ENCODE results near the gene EIF2A.
A peak's percentile ranks its signal among the peaks of the same experiment; 100 is the strongest.
"Not testable (repeated sequence)": the region's sequence is repeated elsewhere in the genome, so short reads cannot be mapped to it uniquely, and the experiment has no call there.

The EIF2A gene

DNA sequence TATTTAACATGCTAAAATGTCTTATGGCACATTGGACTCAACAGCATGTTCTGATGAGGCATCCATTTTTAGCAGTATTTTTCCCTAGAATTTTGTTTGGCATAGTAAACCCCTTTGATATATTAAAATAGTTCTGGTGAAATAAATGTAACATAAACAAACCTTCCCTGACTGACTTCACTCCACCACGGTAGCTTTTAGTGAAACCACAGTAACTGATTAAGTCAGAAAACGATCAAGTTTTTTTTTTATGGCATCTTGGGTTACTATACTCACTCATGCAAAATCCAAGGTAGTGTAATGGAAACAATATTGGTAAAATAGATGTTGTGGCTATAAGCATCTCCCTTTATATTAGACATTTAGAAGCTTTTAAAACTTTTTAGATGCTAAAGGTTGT, 3.1 kb upstream of the EIF2A start:
- no peak for DNase-seq (ENCODE audit: low spot score)

DNA sequence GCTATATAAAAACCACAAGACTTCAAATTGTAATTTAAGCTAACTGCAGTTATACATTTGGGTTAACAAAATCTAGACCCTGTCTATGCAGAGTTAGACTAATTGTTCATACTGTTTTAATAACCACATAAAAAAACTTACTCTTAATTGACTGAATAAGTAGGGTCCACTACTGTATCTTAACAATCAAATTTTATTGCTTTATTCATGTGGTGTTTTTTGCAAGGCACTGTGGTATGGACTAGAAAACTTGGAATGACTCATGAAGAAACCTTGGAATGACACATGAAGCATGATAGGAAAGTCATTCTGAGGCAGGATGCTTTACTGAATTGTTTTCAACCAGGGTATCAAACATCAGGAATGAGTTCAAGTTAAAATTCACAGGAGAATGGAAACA, 2.5 kb upstream of the EIF2A start:
- DNase-seq (ENCODE audit: low spot score): peak; percentile 20

DNA sequence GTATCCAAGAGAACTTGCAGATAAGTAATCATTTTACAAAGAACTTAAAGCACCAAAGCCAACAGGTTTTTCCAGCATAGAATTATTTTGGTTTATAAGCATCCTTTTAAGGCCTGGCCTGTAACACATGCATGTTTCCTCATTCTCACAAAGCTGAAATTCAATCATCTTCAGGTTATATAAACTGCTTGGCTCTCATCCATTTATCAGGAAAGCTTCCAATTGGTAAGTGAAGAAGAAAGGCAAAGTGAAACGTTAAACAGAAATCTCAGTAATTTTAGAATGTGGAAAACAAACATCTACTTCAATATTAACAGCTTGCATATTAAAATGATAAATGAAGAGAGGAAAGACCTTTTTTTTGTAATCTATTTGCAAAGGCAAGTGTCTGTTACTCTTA, 1.9 kb upstream of the EIF2A start:
- no peak for DNase-seq (ENCODE audit: low spot score)

DNA sequence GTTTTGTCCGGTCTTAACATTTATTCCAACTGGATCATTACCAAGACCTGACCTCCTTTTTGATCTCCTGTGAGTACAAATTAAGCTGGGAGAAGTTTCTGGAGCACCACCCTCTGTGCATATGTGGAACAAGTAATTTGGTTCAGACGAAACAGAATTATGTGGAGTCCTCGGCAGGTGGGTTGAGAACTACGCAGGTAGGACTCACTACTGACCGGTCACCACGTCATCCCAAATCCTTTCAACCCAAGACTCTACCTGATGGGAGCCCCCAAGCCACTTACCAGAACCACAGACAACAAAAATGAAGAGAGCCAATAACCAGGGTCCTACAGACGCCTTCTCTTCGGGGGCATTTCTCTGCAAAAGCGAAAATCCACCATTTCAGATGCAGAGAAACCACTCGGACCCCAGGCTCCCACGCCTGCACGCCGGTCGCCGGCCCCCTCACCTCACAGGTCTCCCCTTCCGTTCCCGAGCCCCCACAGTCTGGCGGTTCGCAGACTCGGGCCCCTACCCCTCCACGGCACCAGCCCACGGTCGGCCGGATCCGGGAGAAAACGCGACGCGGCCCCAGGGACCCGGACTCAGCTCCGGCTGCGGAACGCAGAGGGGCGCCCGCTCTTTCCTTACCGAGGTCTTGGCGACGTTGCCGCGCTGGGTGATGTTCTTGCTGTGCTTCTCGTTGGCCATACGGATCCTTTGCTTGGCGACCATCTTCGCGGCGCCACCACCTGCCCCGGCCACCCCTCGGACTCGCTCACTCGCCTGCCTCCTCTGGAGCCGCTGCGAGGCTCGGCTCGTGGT, 965 bp upstream of the EIF2A start:
- peak; percentile 57 for DNase-seq (ENCODE audit: low spot score)

DNA sequence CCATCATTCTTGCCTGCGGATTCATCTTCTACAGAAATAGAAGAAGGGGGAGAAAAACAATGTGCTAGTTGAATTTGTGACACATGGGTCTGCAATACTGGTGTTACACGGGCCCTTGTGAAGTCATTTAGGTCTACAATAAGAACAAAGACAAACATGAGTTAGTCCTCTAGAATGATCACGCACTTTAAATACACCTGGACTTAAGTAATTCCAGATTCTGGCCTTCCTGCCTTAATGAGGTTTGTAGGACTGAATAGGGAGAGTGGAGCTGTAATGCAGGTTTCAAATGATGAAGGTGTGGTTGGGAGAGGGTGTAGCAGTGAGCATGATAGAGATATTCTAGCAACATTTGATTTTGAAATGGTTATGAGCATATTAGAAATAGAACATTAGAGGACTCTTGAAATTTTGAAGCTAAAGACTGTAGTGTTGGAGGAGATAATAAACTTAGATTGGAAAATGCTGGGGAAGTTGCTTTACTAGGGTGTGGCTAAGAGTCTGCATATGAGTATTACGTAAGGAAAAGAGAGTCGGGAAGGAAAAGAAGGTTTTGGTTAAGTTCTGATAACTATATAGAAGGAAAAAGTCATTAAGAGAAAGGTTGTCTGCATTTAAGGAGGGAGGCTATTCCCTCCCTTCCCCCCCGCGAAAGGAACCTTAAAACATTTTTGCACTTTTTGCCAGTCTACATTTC, 606 bp downstream of the EIF2A start:
- DNase-seq (ENCODE audit: low spot score): peak; percentile 77

DNA sequence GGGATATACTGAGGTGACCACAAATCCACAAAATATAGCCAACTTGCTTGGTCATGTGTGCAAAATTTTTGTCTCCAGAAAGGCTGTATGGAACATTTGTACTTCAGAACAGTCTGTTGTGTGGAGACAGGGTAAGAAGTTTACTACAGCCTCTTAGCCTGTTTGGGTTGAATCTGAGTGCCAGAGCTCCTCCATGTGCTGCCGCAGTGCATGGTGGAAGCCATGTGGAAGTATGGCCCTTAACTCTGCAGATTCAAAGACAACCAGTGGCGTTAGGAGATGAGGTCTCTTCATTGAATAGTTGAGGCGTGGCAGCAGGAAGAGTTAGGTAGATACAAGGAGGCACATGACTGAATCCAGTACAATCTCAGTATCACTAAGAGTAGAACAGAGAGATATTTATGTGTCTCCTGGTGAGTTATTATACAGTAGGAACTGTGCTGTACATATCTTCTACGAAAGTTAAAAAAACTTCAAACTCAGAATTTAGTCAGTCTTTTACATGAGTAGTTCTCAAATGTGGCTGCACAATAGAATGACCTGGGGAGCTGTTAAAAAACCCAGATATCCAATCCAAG, 9.4 kb downstream of the EIF2A start:
- no peak for DNase-seq (ENCODE audit: low spot score)

DNA sequence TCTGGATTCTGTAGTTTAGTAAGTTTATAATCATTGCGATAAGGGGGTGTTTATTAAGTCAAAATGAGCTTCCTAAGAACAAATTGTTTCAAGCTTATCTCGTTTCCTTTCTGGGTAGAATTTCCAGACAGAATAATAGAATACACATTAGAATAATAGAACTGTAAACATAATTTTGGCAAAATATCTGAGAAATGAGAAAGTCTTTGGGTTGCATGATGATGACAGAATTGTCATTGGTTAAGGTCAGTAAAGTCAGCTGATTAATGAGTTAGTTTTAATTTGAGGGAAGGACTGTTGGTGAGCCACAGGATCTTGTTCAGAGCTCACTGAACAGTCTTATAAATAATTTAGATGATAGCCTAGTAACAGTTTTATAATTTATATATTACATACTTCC, 10.2 kb downstream of the EIF2A start:
- DNase-seq (ENCODE audit: low spot score): no peak

DNA sequence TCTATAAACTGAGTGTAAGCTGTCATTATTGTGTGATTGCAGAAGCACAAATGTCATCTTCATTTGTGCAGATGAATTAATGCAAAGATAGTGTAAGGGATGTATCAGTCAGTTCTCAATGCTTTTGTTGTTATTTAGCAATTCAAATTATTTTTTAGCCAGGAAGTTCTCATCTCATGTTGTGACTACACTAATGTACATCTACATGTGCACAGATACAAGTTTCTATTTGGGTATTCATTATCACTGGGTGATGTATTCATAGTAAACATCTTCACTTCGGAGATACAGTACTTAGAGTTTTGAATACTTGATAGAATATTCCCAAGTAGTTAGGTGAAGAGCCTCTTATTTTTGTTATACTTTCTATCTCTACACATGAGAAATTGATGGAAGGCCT, 11.1 kb downstream of the EIF2A start:
- DNase-seq (ENCODE audit: low spot score): no peak

DNA sequence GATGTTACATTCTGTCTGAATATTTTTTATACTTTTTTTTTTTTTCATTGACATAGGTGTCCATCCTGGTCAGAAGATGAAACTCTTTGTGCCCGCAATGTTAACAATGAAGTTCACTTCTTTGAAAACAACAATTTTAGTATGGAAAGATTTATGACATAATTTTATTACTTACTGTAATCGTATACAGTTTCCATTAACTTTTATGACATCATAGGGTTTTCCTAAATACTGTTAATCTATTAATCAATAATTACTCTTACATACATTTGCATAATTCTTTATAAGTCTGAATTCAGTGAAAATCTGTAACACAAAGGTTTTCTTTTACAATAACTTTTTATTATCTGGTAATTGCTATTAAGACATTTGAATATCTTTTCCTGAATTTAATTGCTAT, 17.7 kb downstream of the EIF2A start:
- DNase-seq (ENCODE audit: low spot score): no peak

DNA sequence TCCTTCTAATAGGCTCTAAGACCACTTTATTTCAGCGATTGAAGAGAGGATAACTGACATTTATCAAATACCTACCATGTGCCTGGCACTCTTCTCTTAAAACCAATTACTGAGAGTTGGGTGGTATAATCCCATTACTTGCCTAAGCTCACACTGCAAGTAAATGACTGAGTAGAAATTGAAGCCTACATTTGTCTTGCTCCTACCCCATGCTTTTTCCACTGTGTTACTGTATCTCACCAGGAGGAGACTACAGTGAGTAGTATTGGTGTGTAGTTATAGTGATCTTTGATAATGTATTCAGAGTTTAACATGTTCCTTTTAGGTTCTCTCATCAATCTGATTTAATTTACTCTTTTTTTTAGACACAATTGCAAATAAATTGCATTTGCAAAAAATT, 20.7 kb downstream of the EIF2A start:
- no peak for DNase-seq (ENCODE audit: low spot score)

DNA sequence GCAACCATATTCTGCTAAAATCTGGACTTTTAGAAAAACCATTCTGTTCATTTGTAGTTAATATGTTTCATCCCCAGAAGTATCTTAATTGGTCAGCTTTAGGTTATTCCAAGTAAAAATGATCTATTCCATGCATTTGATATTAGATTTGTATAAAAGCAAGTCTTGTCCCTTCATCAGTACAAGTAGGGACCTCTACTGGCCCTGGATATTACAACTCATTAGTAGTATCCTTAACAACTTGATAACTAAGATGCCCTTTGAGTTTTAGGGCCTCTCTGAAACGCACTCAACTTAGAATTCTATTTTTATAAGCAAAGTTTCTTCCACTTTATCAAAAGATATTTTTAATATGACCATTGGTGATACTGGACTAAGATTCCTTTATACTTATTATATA, 31.3 kb downstream of the EIF2A start:
- DNase-seq (ENCODE audit: low spot score): no peak

DNA sequence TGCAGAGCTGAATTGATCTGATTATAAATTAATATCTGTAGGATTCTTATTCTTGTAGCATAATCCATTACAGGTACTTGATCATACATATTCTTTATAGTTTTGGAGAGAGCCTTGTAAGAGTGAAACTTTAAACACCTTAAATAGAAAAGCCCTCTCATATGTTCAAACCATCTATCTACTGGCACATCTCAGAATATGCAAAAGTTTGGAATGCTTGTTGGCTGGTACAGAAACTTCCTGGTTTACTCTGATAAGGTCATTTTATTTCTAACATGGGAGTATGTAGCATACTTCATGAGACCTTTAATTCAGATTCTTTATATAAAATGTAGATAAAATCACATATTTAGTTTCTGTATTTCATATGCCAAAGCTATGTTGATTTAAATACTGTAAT, 34.6 kb downstream of the EIF2A start:
- DNase-seq (ENCODE audit: low spot score): no peak

DNA sequence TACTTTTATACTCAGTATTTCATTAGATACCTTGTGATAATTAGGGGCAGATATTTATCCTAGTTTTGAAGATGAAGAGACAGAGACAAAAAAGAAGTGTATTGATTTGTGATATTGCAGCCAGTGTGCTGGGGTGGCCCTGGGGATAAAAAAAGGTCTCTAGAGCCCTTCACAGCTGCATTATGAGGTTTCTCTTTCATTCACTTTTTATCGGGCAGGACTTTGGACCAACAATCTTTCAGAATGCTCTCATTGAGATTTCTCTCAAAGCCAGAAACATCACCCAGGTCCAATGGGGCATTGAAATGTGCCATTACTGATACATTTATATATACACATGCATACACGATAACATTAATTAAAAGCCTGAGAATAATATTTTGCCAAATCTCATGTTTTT, 36.0 kb downstream of the EIF2A start:
- no peak for DNase-seq (ENCODE audit: low spot score)

DNA sequence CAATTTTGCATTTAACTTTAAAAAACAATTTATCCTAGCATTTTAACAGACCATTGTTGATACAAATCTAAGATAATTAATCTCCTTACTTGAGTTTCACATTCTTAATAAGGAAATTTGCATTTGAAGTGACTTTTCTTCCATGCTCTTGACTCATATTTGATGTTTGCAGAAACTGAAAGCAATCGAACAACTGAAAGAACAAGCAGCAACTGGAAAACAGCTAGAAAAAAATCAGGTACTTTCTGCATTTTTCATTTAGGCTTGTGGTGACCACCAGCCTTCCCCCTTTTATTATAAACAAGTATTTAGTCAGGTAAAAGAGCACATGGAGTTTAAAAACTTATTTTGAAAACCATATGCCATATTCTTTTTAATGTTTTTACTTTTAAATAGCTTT, 36.4 kb downstream of the EIF2A start:
- DNase-seq (ENCODE audit: low spot score): no peak

DNA sequence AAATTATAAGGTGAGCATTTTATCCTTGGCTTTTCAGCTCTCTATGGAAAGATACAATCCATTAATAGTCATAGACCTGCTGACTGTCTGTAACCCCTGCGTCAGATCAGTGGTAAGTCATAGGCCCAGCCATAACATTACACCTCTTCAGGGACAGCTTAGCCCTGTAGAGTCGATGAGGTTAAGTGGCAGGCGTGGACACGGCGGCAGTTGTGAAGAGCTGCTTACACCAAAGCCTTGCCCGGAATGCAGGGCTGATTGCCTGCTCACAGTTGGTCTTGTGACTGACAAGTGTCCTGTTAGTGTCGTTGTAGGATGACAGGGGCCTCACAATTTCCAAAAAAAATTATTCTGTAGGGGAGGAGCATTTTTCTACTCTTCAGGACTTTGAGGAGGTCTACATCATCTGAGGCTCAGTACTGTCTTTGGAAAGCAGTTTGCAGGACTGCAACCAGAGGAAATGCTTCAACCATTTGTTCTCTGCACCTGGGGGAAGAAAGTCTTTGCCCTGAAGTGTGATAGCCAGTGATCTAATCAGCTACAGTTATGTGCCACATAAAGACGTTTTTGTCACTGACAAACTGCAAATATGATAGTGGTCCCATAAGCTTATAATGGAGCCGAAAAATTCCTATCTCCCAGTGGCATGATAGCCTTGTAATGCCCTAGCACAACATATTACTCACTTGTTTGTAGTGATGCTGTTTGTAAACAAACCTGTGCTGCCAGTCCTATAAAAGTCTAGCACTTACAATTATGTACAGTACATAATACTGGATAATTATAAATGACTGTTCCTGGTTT, 41.6 kb downstream of the EIF2A start:
- no peak for DNase-seq (ENCODE audit: low spot score)

DNA sequence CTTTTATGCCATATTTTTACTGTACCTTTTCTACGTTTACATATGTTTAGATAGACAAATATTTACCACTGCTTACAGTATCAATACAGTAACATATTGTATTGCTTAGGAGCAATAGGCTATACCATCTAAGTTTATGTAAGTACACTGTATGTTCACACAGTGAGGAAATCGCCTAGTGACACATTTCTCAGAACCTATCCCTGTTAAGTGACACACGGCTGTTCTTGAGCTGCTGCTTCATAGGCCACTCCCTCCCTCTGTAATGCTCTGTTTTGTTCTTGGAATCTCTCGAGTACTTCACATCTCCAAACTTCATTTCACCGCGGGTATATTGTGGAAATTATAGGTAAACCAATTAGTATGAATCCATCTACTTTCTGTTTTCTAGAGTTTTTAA, 43.2 kb downstream of the EIF2A start:
- DNase-seq (ENCODE audit: low spot score): no peak

DNA sequence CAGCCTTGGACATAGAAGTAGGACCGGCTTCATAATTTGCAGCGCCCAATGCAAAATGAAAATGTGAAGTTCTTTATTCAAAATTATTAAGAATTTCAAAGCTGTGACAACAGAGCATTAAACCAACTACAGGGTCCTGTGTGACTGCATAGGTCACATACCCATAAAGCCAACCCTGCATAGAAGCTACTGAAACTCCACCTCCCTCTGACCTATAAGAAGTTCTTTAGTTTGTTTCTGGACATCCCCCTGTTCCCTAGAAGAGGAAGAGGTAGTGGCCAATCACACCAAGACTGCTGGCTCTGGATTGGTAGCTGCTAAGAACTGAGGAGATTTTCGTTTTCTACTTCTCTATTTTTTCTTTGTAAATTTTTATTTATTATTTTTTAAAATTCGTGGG, 47.6 kb downstream of the EIF2A start:
- no peak for DNase-seq (ENCODE audit: low spot score)

DNA sequence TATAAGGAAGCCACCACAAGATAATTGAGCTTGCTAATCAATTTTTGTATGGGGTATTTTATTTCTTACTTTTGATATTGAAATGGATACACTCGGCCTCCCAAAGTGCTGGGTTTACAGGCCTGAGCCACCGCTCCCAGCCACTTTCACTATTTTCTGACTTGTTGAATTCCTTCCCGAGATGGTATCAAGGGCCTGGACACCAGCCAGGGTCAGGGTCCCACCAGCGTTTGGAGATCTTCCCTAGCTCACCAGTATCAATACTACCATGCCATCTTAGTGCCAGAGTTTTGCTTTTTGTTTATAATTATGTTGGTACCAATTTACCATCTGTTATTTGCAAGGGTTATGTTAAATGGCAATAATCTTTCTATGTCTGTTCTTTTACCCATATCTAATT, 51.1 kb downstream of the EIF2A start:
- DNase-seq (ENCODE audit: low spot score): no peak

DNA sequence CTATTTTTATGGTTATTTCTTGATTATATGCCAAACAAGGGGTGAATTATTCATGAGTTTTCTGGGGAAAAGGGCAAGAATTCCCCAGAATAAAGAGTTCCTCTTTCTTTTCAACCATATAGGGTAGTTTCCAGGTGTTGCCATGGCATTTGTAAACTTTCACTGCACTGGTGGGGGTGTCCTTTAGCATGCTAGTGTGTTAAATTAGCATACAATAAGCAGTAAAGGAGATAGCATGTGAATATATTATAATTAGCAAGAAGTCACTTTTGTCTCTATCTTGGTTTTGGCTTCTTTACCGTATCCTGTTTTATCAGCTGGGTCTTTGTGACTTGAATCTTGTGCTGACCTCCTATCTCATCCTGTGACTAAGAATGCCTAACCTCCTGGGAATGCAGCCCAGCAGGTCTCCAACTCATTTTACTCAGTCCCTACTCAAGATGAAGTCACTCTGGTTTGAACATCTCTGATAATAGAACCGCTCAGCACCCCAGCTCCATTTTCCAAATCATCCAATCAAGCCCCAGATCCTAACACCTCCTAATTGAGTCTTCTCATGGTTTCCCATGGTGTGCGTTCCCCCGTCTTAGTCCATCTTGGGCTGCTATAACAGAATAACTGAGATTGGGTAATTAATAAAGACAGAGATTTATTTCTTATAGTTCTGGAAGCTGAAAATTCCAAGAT, 53.2 kb downstream of the EIF2A start:
- DNase-seq (ENCODE audit: low spot score): no peak

DNA sequence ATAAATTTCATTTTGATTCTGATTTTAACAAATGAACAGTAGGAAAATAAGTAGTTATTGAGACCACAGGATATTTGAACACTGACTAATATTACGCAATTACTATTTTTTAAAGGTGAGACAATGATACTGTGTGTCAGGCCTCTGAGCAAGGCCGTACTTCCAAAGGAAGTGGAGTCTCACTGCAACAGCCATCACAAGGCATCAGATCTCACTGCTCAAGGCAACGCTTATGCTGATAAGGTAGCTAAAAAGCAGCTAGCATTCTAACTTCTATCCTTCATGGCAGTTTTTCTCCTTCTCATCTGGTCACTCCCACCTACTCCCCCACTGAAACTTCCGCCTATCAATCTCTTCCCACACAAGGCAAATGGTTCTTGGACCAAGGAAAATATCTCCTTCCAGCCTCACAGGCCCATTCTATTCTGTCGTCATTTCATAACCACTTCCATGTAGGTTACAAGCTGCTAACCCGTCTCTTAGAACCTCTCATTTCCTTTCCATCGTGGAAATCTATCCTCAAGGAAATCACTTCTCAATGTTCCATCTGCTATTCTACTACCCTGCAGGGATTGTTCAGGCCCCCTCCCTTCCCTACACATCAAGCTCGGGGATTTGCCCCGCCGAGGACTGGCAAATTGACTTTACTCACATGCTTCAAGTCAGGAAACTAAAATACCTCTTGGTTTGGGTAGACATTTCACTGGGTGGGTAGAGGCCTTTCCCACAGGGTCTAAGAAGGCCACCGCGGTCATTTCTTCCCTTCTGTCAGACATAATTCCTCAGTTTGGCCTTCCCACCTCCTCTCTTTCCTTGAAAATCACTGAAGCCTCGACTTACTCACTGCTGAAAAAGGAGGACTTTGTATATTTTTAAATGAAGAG, 54.3 kb downstream of the EIF2A start:
- DNase-seq (ENCODE audit: low spot score): not testable (repeated sequence)
